ENCODE measurements around the gene LSM5. TPM values are rescaled to one million over a fixed set of nuclear protein-coding genes. Genes with fewer than 3 reads are reported as not detected.

Gene LSM5
- total RNA-seq, 1 donor from 2014 or later = 168 TPM

- Histone ChIP-seq H2AFZ (replicated peaks) (no peak overlapping the region), H3K27me3 (no peaks in the 10 kb centered on the region), H4K20me1 (ENCODE audit: low read depth) (no peaks in the 10 kb centered on the region), H3K79me2 (ENCODE audit: low read depth) (peaks cover 32% of the 10 kb centered on the region), H3K27ac (no peak overlapping the region), H3K36me3 (no peaks in the 10 kb centered on the region), H3K4me2 (no peak overlapping the region), H3K9me3 (ENCODE audit: low read depth) (no peaks in the 10 kb centered on the region), H3K9ac (no peak overlapping the region), H3K4me3 (no peak overlapping the region), H3K4me1 (no peaks in the 10 kb centered on the region), H3F3A (ENCODE audit: low read depth) (no peaks in the 10 kb centered on the region)
- no peak for DNase-seq (ENCODE audit: low spot score)
- Mint-ChIP-seq H3K4me3 (no peak overlapping the region), H3K4me1 (no peaks in the 10 kb centered on the region), H3K27me3 (ENCODE audit: insufficient read depth, low read depth) (no peaks in the 10 kb centered on the region), H3K27ac (no peak overlapping the region), H3K36me3 (peaks cover 7% of the 10 kb centered on the region), H3K9me3 (peaks cover 2% of the 10 kb centered on the region)
- TF ChIP-seq EZH2phosphoT487 (IDR thresholded peaks at IDR 0.05) = no peak
- TF ChIP-seq, protein P1, sequence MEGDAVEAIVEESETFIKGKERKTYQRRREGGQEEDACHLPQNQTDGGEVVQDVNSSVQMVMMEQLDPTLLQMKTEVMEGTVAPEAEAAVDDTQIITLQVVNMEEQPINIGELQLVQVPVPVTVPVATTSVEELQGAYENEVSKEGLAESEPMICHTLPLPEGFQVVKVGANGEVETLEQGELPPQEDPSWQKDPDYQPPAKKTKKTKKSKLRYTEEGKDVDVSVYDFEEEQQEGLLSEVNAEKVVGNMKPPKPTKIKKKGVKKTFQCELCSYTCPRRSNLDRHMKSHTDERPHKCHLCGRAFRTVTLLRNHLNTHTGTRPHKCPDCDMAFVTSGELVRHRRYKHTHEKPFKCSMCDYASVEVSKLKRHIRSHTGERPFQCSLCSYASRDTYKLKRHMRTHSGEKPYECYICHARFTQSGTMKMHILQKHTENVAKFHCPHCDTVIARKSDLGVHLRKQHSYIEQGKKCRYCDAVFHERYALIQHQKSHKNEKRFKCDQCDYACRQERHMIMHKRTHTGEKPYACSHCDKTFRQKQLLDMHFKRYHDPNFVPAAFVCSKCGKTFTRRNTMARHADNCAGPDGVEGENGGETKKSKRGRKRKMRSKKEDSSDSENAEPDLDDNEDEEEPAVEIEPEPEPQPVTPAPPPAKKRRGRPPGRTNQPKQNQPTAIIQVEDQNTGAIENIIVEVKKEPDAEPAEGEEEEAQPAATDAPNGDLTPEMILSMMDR (IDR thresholded peaks at IDR 0.05) = no peak
- TF ChIP-seq EZH2 (IDR thresholded peaks at IDR 0.05) = no peak
Observed at GRCh38 chr7:32533276-32534029, 43.3 kb upstream of the LSM5 start.

DNA sequence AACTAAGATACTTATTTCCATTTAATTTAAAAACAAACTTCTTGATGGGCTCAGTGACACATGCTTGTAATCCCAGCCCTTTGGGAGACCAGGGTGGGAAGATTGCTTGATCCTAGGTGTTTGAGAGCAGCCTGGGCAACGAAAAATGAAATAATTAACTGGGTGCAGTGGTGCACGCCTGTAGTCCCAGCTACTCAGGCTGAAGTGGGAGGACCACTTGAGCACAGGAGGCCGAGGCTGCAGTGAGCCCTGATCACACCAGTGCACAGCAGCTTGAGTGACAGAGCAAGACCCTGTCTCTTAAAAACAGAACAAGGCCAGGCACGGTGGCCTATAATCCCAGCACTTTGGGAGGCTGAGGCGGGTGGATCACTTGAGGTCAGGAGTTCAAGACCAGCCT is 42.5 kb upstream of the LSM5 start:
- TF ChIP-seq, protein P1 (IDR thresholded peaks at IDR 0.05) = no peak
- TF ChIP-seq EZH2 (IDR thresholded peaks at IDR 0.05) = no peak
- TF ChIP-seq EZH2phosphoT487 (IDR thresholded peaks at IDR 0.05) = no peak
- no peak overlapping the region for H3K4me3 Mint-ChIP-seq
- Histone ChIP-seq H3K9ac (no peak overlapping the region), H2AFZ (replicated peaks) (no peak overlapping the region), H3K4me3 (no peak overlapping the region), H3K36me3 (no peaks in the 10 kb centered on the region), H3K27me3 (no peaks in the 10 kb centered on the region), H3K4me1 (no peaks in the 10 kb centered on the region), H3K79me2 (ENCODE audit: low read depth) (peaks cover 32% of the 10 kb centered on the region), H4K20me1 (ENCODE audit: low read depth) (no peaks in the 10 kb centered on the region), H3F3A (ENCODE audit: low read depth) (no peaks in the 10 kb centered on the region), H3K4me2 (no peak overlapping the region), H3K27ac (no peak overlapping the region), H3K9me3 (ENCODE audit: low read depth) (no peaks in the 10 kb centered on the region)
- no peak overlapping the region for H3K27ac Mint-ChIP-seq
- H3K9me3 Mint-ChIP-seq = peaks cover 7% of the 10 kb centered on the region
- H3K36me3 Mint-ChIP-seq = peaks cover 13% of the 10 kb centered on the region
- H3K4me1 Mint-ChIP-seq = no peaks in the 10 kb centered on the region
- no peaks in the 10 kb centered on the region for H3K27me3 Mint-ChIP-seq (ENCODE audit: insufficient read depth, low read depth)
- DNase-seq (ENCODE audit: low spot score) = no peak

DNA sequence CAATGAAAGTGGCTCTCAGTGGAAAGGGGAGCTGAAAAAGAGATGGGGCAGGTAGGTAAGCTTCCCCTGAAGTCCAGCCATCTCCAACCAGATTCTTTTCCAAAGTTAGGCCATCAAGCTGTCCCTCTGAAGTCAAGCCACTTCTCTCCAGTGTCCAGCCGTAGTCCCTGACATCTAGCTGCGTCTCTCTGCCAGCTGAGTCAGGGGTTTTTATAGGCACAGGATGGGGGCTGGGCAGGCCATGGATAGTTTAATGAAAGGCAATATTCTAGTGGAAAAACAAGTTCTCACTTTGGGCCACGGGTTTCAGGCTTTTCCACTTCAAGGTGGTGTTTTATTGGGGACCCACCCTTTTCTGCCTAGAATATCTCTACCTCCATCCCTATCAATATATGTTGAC is 41.9 kb upstream of the LSM5 start:
- Histone ChIP-seq H3K36me3 (no peaks in the 10 kb centered on the region), H2AFZ (replicated peaks) (no peak overlapping the region), H3K9me3 (ENCODE audit: low read depth) (no peaks in the 10 kb centered on the region), H4K20me1 (ENCODE audit: low read depth) (no peaks in the 10 kb centered on the region), H3K9ac (no peak overlapping the region), H3K79me2 (ENCODE audit: low read depth) (peaks cover 32% of the 10 kb centered on the region), H3F3A (ENCODE audit: low read depth) (no peaks in the 10 kb centered on the region), H3K27me3 (no peaks in the 10 kb centered on the region), H3K4me3 (no peak overlapping the region), H3K4me2 (no peak overlapping the region), H3K27ac (no peak overlapping the region), H3K4me1 (no peaks in the 10 kb centered on the region)
- Mint-ChIP-seq H3K27me3 (ENCODE audit: insufficient read depth, low read depth) (no peaks in the 10 kb centered on the region), H3K27ac (no peak overlapping the region), H3K4me1 (no peaks in the 10 kb centered on the region), H3K9me3 (peaks cover 9% of the 10 kb centered on the region), H3K4me3 (no peak overlapping the region), H3K36me3 (peaks cover 13% of the 10 kb centered on the region)
- TF ChIP-seq EZH2 (IDR thresholded peaks at IDR 0.05) (no peak), EZH2phosphoT487 (IDR thresholded peaks at IDR 0.05) (no peak)
- TF ChIP-seq, protein P1 (IDR thresholded peaks at IDR 0.05) = no peak
- DNase-seq (ENCODE audit: low spot score) = no peak
